ENCODE results near the gene PDE5A. TPM values are rescaled to one million over a fixed set of nuclear protein-coding genes. Genes with fewer than 3 reads are reported as not detected.

Gene PDE5A
- total RNA-seq, 2 experiments from 2014 or later, result 0.64 to 0.87 TPM

DNA sequence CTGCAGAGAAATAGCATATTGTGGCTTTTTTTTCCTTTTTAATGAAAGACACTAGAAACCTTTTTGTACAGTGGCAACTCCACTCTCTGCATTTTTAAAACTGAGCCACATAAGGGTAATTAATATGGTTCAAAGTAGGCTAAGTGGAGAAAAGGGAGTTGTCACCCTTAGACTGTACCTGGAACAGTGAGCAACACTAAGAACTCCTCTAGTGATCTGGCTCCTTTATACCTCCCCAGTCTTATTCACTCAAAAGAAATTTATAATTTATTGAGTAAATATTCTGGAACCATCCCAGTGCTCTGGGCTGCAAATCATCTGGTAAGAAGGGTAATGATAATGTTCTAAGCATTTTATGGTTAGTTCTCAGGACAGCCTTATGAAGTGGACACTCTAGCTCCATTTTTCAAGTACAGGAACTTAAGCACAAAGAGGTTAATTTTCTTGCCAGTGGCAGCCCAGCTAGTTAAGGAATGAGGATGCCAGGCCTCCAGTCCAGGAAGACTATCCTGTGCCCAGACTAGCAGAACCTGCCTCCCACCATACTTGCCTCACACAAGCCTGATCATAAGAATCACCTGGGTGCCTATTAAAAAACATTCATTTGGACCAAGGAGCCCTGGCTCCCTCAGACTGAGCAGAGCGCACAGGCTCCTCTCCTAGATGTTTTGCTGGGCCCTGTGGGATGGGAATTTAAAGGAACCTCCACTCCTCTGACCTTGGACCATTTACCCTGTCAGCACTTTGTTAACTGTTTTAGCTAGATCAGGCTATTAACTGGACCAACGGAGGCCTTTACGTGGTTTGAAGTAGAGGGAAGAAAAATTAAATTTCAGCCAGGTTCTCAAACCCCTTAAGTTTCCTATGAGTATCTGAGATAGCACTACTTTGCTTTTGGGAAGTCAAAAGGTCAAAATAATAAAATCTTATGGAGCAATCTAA, 102.6 kb downstream of the PDE5A start:
- no peaks in the 10 kb centered on the region for H3K27me3 Mint-ChIP-seq
- H3K4me1 Mint-ChIP-seq (ENCODE audit: low read depth), result no peaks in the 10 kb centered on the region
- DNase-seq, result no peak
- H3K9me3 Mint-ChIP-seq, result no peaks in the 10 kb centered on the region
- no peak overlapping the region for H3K27ac Mint-ChIP-seq
- CTCF ChIA-PET, result no interaction called here
- H3K4me3 Mint-ChIP-seq, result no peak overlapping the region
- intact Hi-C loops (cut with micrococcal nuclease), result no loop called here
- H3K36me3 Mint-ChIP-seq, result peaks cover 16% of the 10 kb centered on the region
- POLR2A ChIA-PET, result no interaction called here

- H3K4me1 Mint-ChIP-seq (ENCODE audit: low read depth), result no peaks in the 10 kb centered on the region
Observed at GRCh38 chr4:119525005-119525749, 103.4 kb downstream of the PDE5A start.

GRCh38 chr4:119523399-119523798, 105.2 kb downstream of the PDE5A start:
- H3K4me3 Mint-ChIP-seq, result no peak overlapping the region
- ChIA-PET CTCF (no interaction called here), POLR2A (no interaction called here)
- no peaks in the 10 kb centered on the region for H3K27me3 Mint-ChIP-seq
- H3K36me3 Mint-ChIP-seq, result peaks cover 13% of the 10 kb centered on the region
- no peak overlapping the region for H3K27ac Mint-ChIP-seq
- H3K4me1 Mint-ChIP-seq (ENCODE audit: low read depth), result no peaks in the 10 kb centered on the region
- no peaks in the 10 kb centered on the region for H3K9me3 Mint-ChIP-seq
- intact Hi-C loops (cut with micrococcal nuclease), result no loop called here
- DNase-seq, result no peak

More at GRCh38 chr4:119525005-119525749, 103.4 kb downstream of the PDE5A start:
- DNase-seq, result no peak
- ChIA-PET POLR2A (no interaction called here), CTCF (no interaction called here)
- Mint-ChIP-seq H3K36me3 (peaks cover 19% of the 10 kb centered on the region), H3K9me3 (no peaks in the 10 kb centered on the region), H3K4me3 (no peak overlapping the region), H3K27me3 (no peaks in the 10 kb centered on the region), H3K27ac (no peak overlapping the region)
- intact Hi-C loops (cut with micrococcal nuclease), result no loop called here

GRCh38 chr4:119521268-119521667, 107.3 kb downstream of the PDE5A start:
- Mint-ChIP-seq H3K4me3 (no peak overlapping the region), H3K9me3 (no peaks in the 10 kb centered on the region), H3K36me3 (peaks cover 23% of the 10 kb centered on the region), H3K4me1 (ENCODE audit: low read depth) (no peaks in the 10 kb centered on the region), H3K27me3 (no peaks in the 10 kb centered on the region), H3K27ac (no peak overlapping the region)
- CTCF ChIA-PET, result no interaction called here
- intact Hi-C loops (cut with micrococcal nuclease), result no loop called here
- POLR2A ChIA-PET, result no interaction called here
- DNase-seq, result no peak

- ChIA-PET POLR2A (no interaction called here), CTCF (no interaction called here)
- H3K9me3 Mint-ChIP-seq, result no peaks in the 10 kb centered on the region
- intact Hi-C loops (cut with micrococcal nuclease), result no loop called here
- no peak overlapping the region for H3K27ac Mint-ChIP-seq
- H3K36me3 Mint-ChIP-seq, result peaks cover 23% of the 10 kb centered on the region
- no peaks in the 10 kb centered on the region for H3K4me1 Mint-ChIP-seq (ENCODE audit: low read depth)
- H3K4me3 Mint-ChIP-seq, result no peak overlapping the region
- DNase-seq, result no peak
- H3K27me3 Mint-ChIP-seq, result no peaks in the 10 kb centered on the region
Observed at GRCh38 chr4:119518915-119519410, 109.6 kb downstream of the PDE5A start.

DNA sequence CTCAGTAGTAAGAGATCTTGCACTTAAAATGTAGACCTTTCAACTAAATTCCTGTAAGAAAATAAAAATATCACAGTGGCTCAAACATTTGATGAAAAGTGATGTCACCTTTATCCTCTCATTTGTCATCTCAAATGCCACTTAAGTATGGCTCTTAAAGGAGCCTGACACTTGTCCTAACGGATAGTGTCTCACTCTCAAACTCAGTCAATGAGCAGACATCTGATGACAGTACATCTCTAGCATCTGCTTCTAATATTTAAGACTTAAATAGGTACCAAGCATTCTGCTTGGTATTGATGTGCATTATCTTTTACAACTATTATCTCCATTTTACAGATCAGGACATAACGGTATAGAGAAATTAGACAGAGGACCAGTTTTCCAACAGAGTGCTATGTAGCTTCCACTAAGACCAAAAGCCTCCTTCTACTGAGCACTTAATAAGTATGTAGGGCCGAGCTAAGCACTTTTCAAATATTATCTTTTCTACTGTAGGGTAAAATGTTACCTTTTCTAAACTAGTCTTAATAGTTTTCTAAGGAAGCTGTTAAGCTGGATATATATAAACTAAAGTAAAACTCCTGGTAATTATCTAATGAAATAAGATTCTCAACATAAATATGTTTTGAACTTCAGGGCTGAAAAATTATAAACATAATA, 110.2 kb downstream of the PDE5A start:
- Mint-ChIP-seq H3K4me3 (no peak overlapping the region), H3K27me3 (no peaks in the 10 kb centered on the region), H3K27ac (no peak overlapping the region)

DNA sequence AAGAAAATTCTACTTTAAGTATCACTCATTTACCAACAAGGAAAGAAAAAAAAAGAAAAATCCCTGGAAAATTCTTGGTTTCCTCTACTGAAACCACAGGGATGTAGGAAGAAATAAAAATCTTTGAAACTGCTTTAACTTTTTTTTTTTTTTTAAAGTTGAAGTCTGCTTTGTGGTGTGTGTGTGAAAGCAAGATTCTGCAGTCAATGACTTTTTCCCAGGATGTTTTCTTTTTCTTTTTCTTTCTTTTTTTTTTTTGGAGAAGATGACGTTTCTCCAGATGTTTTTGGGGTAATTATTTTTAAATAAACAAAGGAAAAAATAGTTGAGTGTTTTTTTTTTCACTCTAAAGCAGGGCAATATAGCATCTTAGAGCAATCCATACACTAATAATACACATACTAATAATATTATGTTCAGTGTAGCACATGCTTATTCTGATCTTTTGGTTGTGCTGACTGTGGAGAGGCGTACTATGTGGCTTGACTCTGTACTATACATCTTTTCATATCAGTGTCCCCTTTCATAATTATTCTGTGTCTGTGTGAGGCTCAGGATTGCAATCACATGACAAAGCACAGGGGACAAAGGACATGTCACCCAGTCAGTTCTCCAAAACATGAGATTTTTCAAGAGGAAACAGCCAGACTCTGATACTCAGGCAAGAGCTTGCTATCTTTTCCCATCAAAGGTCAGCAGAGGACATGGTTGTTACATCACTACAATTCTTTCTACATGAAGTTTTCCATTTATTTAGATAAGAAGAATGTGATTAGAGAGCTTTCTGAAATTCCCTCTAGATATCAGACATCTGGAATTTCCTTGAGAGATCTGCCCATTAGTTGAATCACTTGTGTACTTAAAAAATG, 111.0 kb downstream of the PDE5A start:
- H3K27me3 Mint-ChIP-seq, result no peaks in the 10 kb centered on the region

More for the DNA sequence above, 110.2 kb downstream of the PDE5A start:
- no peaks in the 10 kb centered on the region for H3K9me3 Mint-ChIP-seq
- intact Hi-C loops (cut with micrococcal nuclease), result no loop called here
- ChIA-PET POLR2A (no interaction called here), CTCF (no interaction called here)
- no peak for DNase-seq
- no peaks in the 10 kb centered on the region for H3K4me1 Mint-ChIP-seq (ENCODE audit: low read depth)
- peaks cover 27% of the 10 kb centered on the region for H3K36me3 Mint-ChIP-seq

GRCh38 chr4:119512398-119512797, 116.2 kb downstream of the PDE5A start:
- ChIA-PET CTCF (no interaction called here), POLR2A (no interaction called here)
- Mint-ChIP-seq H3K9me3 (no peaks in the 10 kb centered on the region), H3K27me3 (no peaks in the 10 kb centered on the region), H3K27ac (no peak overlapping the region), H3K36me3 (peaks cover 15% of the 10 kb centered on the region), H3K4me3 (no peak overlapping the region), H3K4me1 (ENCODE audit: low read depth) (no peaks in the 10 kb centered on the region)
- no peak for DNase-seq
- intact Hi-C loops (cut with micrococcal nuclease), result no loop called here

More for the DNA sequence above, 111.0 kb downstream of the PDE5A start:
- CTCF ChIA-PET, result no interaction called here
- DNase-seq, result no peak
- POLR2A ChIA-PET, result no interaction called here
- intact Hi-C loops (cut with micrococcal nuclease), result no loop called here
- Mint-ChIP-seq H3K27ac (no peak overlapping the region), H3K4me1 (ENCODE audit: low read depth) (no peaks in the 10 kb centered on the region), H3K4me3 (no peak overlapping the region), H3K9me3 (no peaks in the 10 kb centered on the region), H3K36me3 (peaks cover 31% of the 10 kb centered on the region)

DNA sequence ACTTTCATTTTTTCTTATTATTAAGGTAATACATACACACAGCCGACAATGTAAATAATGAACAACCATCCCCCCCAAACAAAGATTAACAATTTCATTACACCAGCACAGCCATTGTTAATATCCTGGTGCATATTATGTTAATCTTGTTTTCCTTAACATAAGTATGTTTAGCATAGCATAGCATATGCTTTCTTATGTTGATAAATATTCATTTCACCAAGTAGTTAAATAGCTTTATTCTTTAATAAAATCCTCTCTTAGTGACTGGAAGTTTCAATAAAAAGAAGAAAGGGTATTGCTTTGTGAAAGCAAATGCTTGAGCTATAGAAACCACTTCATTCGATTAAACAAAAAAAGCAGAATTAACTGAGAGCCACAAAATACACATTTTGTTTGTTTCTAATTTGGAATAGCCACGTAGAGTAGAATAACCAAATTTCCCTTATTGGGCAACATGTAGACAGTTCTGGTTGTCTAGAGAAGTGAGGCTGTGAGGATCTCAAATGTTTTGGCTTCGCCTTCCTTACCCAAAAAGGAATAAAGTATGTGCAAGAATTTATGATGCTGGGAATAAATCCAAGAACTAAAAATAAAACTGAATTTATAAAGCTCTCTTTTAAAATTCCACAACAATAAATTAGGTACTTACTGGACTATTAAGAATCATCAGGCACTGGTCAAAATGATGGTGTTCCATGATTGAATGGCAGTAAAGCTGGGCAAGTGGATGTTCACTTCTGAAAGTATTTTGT, 118.0 kb downstream of the PDE5A start:
- CTCF ChIA-PET, result no interaction called here
- POLR2A ChIA-PET, result no interaction called here
- Mint-ChIP-seq H3K4me3 (no peak overlapping the region), H3K27ac (no peak overlapping the region), H3K9me3 (no peaks in the 10 kb centered on the region), H3K4me1 (ENCODE audit: low read depth) (no peaks in the 10 kb centered on the region), H3K27me3 (no peaks in the 10 kb centered on the region), H3K36me3 (peaks cover 13% of the 10 kb centered on the region)
- DNase-seq, result no peak
- intact Hi-C loops (cut with micrococcal nuclease), result no loop called here

DNA sequence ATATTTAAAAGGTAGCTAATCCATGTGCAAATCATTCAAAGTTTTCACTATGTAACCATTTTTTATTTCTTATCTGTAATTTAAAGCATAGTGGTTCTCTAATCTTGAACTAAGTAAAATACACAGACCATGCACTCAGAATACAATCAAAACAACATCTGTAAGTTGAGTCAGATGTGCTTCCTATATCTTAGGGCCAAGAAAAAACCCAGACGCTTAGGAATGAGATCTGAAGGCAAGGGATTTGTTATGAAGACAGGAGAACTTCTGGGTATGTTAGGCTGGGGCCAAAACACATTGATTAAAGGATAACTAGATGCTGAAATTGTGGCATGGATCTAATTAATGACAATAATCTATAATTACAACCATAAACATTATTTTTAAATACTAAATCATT, 120.3 kb downstream of the PDE5A start:
- intact Hi-C loops (cut with micrococcal nuclease), result no loop called here
- Mint-ChIP-seq H3K27ac (no peak overlapping the region), H3K4me3 (no peak overlapping the region), H3K4me1 (ENCODE audit: low read depth) (no peaks in the 10 kb centered on the region), H3K27me3 (no peaks in the 10 kb centered on the region), H3K9me3 (no peaks in the 10 kb centered on the region), H3K36me3 (peaks cover 8% of the 10 kb centered on the region)
- CTCF ChIA-PET, result no interaction called here
- DNase-seq, result no peak
- POLR2A ChIA-PET, result no interaction called here

DNA sequence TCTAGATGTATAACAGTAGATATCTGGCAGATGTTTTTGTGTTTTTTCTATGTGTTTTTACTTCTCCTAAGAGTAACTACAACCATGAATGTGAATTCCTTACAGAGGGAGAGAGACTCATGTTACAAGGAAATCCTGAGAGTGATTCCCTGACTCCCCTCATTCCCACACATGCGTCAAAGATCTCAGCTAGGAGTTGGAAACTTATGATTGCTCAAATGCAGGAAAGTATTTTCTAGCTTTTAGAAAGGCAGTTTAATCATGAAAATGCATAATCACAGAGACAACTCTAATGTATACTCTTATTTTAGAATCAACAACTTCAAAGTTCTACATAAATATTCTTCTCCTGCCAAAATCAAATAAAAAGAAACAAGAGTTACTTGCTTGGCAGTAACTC, 121.8 kb downstream of the PDE5A start:
- Mint-ChIP-seq H3K4me3 (no peak overlapping the region), H3K27ac (no peak overlapping the region), H3K27me3 (no peaks in the 10 kb centered on the region), H3K36me3 (peaks cover 1% of the 10 kb centered on the region), H3K9me3 (no peaks in the 10 kb centered on the region), H3K4me1 (ENCODE audit: low read depth) (no peaks in the 10 kb centered on the region)
- ChIA-PET POLR2A (no interaction called here), CTCF (interaction anchor here (0.7 kb wide), 1 partner anchor 388 kb away, joined by 3 read pairs; no protein-coding TSS in a partner anchor)
- no peak for DNase-seq
- intact Hi-C loops (cut with micrococcal nuclease), result no loop called here
